Right lobe of liver (tissue), 4 donors: ENCODE results near the gene RNF168.

Experiments
- CTCF ChIP-seq, 4 donors: fragments of 200-600 bp in 3 of 4; fragments of 450-650 bp in 1 of 4; IDR thresholded peaks; one replicate each; pipeline versions ENCODE4 v1.5.1 to v1.8.0; 2016 to 2022; ENCODE audit warnings: antibody characterized with exemption in 4 of 4, mild to moderate bottlenecking in 2 of 4
- POLR2A ChIP-seq: fragments of 450-650 bp; IDR thresholded peaks from one replicate; pipeline ENCODE4 v1.6.1; 2017; ENCODE audit warnings: antibody characterized with exemption, mild to moderate bottlenecking
- donor health status: DM: no; HTN: no; CAD: no.
- donor health status: DM: no; HTN: no; CAD: no.
- donor health status: DM: no; HTN: yes; CAD: no.

- TF ChIP-seq CTCF (IDR thresholded peaks at IDR 0.05) (no peak), POLR2A (no peak)
Observed at GRCh38 chr3:196541684-196542445, 38.3 kb upstream of the RNF168 start.
